ENCODE measurements around the gene IKZF1.

Gene IKZF1

DNA sequence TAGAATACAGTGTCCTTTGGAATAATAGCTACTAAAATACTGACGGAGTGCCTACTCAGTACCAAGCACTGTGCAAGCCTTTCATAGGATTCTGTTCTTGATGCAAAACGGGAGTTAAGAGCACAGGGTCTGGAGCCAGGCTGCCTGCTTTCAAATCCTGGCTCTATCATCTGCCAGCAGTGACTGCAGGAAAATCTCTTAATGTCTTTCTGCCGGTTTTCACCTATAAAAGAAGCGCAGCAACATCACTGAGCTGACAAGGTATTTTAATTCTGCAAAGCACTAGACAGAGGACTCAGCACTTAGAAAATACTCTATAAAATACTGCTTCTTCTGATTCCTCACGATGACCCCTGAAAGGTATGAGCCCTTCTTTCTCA is 145.0 kb downstream of the IKZF1 start:
- no peak for DNase-seq (ENCODE audit: low read depth in 3 of 3)

DNA sequence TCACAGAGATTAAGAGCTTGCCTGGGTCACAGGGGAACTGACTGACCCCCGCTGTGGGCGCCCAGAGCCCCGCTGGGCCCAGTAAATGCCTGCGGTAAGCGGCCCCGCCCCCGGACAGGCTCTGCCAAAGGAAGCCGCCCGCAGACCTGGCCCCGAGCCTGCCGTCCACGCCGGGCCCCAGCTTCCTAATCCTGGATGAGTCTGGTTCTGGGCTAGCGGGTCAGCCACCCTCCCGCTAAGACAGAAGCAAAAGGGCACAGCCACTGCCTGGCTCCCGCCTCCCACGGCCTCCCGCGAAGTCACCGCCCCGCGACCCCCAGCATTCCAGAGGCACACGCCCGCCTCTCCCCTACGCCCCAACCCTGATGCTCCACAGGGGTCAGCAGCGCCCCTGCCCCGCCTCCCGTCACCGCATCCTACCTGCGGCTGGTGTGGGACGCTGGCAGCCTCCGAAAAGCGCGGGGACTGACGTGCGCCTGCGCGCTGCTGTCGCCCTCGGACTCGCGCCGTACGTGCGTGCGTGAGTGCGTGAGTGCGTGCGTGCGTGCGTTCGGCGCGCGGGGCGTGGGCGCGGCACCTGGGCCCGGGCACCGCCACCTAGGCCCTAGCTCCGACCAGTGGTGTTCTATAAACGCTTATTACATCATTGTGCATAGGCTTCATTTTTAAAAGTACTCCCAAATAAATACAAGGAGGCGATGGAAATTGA is 145.5 kb downstream of the IKZF1 start, which contains the start of gene FIGNL1:
Gene FIGNL1 (minus strand): TSS at position 470 of the 709 bp plus-strand sequence. CDS start 3,063 bp downstream, outside the sequence.
- DNase-seq (ENCODE audit: low read depth in 3 of 3): peak; percentile 71 to 75 (median 72)

DNA sequence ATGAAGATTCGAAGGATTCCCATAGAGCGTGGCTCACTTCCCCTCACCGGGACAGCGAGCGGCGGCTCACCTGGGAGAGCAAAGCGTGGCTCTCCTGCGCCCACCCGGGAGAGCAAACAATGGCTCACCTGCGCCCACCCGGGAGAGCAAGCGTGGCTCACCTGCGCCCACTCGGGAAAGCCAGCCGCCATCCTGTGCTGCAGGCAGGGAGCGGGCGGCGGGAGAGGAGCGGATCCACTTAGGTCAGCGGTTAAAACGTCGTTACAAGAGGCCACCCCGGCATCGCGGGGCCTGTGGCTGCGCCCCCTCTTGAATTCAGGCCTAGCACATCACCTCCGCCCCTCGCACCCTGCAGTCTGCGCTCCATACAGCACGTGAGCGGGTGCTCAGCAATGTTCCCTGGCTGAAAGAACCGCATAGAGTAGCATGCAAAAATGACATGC is 146.1 kb downstream of the IKZF1 start:
- peak in 1 of 3 donors; percentile 14 for DNase-seq (ENCODE audit: low read depth in 3 of 3)
